SK-N-SH (cell line): Measurements from ENCODE around the gene WRNIP1. TPM values are rescaled to one million over a fixed set of nuclear protein-coding genes. Genes with fewer than 3 reads are reported as not detected.

Experiments used
- CTCF ChIA-PET: fragments of 300-600, 350-600 bp; formaldehyde crosslinking; extraction: SDS; loops from one replicate; lab custom pipeline; 2021; lab: Yijun Ruan, JAX
- POLR2A ChIA-PET: fragments of 350-600 bp; sonication (Branson Sonifier 250); formaldehyde crosslinking; extraction: SDS; loops from one replicate; lab custom pipeline; 2020; ENCODE audit warnings: antibody characterized with exemption, inconsistent platforms; lab: Yijun Ruan, JAX
- DNase-seq: peaks from one replicate; pipeline ENCODE4 v3.0.0; 2012
- H2AFZ ChIP-seq: fragments of 200-600 bp; sonication (generic); 2 replicates; pipeline ENCODE4 v1.8.1; 2016; ENCODE audit warnings: antibody characterized with exemption, mild to moderate bottlenecking, low read depth
- H3F3A ChIP-seq: fragments of 200-600 bp; sonication (generic); replicated peaks from 2 replicates; pipeline ENCODE3; 2016; ENCODE audit warnings: antibody characterized with exemption, mild to moderate bottlenecking; ENCODE audit not compliant: insufficient read depth
- H3K27ac ChIP-seq, 2 experiments: fragments of 200-500 bp in 1 of 2; fragments of 200-600 bp in 1 of 2; sonication (Bioruptor generic) in 1 of 2; sonication (generic), shearing (Covaris generic) in 1 of 2; 2 replicates each; pipeline versions ENCODE4 v1.5.1 to v1.6.1; 2014 to 2016; ENCODE audit warnings: low read depth in 2 of 2, inconsistent platforms in 1 of 2, low read length in 1 of 2, mild to moderate bottlenecking in 1 of 2, mixed read lengths in 1 of 2
- H3K27me3 ChIP-seq: fragments of 200-600 bp; sonication (generic), shearing (Covaris generic); 2 replicates; pipeline ENCODE4 v1.6.1; 2016; ENCODE audit warnings: mixed run types; ENCODE audit not compliant: insufficient read depth
- H3K36me3 ChIP-seq, 2 experiments: fragments of 200-500 bp in 1 of 2; fragments of 200-600 bp in 1 of 2; sonication (Bioruptor generic) in 1 of 2; sonication (generic) in 1 of 2; replicated peaks in 1 of 2; 2 replicates each; pipeline versions ENCODE3 to v1.5.1; 2014 to 2016; ENCODE audit warnings: low read length in 1 of 2, mild to moderate bottlenecking in 1 of 2; ENCODE audit not compliant: insufficient read depth in 2 of 2, control insufficient read depth in 1 of 2
- H3K4me1 ChIP-seq, 2 experiments: fragments of 200-500 bp in 1 of 2; fragments of 200-600 bp in 1 of 2; sonication (Bioruptor generic) in 1 of 2; sonication (generic), shearing (Covaris generic) in 1 of 2; 2 replicates each; pipeline versions ENCODE4 v1.5.1 to v1.6.1; 2014 to 2016; ENCODE audit warnings: low read depth in 1 of 2, low read length in 1 of 2, mixed run types in 1 of 2; ENCODE audit not compliant: insufficient read depth in 2 of 2, control insufficient read depth in 1 of 2
- H3K4me2 ChIP-seq: fragments of 200-600 bp; sonication (generic), shearing (Covaris generic); 2 replicates; pipeline ENCODE4 v1.6.1; 2017; ENCODE audit warnings: mixed run types
- H3K4me3 ChIP-seq, 2 experiments: fragments of 200-500 bp in 1 of 2; fragments of 200-600 bp in 1 of 2; sonication (Bioruptor generic) in 1 of 2; sonication (generic), shearing (Covaris generic) in 1 of 2; 2 replicates each; pipeline versions ENCODE4 v1.5.1 to v1.8.1; 2014 to 2016; ENCODE audit warnings: low read depth in 2 of 2, inconsistent platforms in 1 of 2, low read length in 1 of 2, mild to moderate bottlenecking in 1 of 2, mixed read lengths in 1 of 2, moderate library complexity in 1 of 2
- H3K79me2 ChIP-seq: fragments of 200-600 bp; sonication (generic); 2 replicates; pipeline ENCODE4 v1.8.1; 2017; ENCODE audit warnings: mild to moderate bottlenecking; ENCODE audit not compliant: insufficient read depth
- H3K9ac ChIP-seq: fragments of 200-600 bp; sonication (generic); 2 replicates; pipeline ENCODE4 v1.6.1; 2017; ENCODE audit warnings: mixed run types
- H3K9me2 ChIP-seq: fragments of 200-600 bp; sonication (generic); 2 replicates; pipeline ENCODE4 v1.6.1; 2017; ENCODE audit warnings: mixed run types
- H3K9me3 ChIP-seq: fragments of 200-600 bp; sonication (generic); 2 replicates; pipeline ENCODE4 v1.6.1; 2017; ENCODE audit warnings: mixed run types, mild to moderate bottlenecking, moderate library complexity
- H4K20me1 ChIP-seq: fragments of 200-600 bp; sonication (generic); 2 replicates; pipeline ENCODE4 v1.6.1; 2017; ENCODE audit warnings: mild to moderate bottlenecking, mixed run types; ENCODE audit not compliant: insufficient read depth
- ELF1 ChIP-seq: IDR thresholded peaks from 2 replicates; pipeline ENCODE4 v1.4.0; 2012
- EZH2phosphoT487 ChIP-seq: fragments of 200-600 bp; sonication (generic); IDR thresholded peaks from 2 replicates; pipeline ENCODE4 v1.6.1; 2017; ENCODE audit warnings: low read depth, mixed run types, mild to moderate bottlenecking, antibody characterized with exemption, moderate library complexity, borderline replicate concordance
- FOSL2 ChIP-seq: IDR thresholded peaks from 2 replicates; pipeline ENCODE4 v1.4.0; 2012; ENCODE audit warnings: low read depth, mild to moderate bottlenecking, moderate library complexity, borderline replicate concordance
- GABPA ChIP-seq: IDR thresholded peaks from 2 replicates; pipeline ENCODE4 v1.4.0; 2012; ENCODE audit warnings: low read depth, mild to moderate bottlenecking
- GATA2 ChIP-seq: sonication (generic); formaldehyde crosslinking; IDR thresholded peaks from 2 replicates; pipeline ENCODE4 v1.5.0; 2020; ENCODE audit warnings: mild to moderate bottlenecking, missing genetic modification reagents
- MEF2A ChIP-seq: IDR thresholded peaks from 2 replicates; pipeline ENCODE4 v1.4.0; 2012; ENCODE audit warnings: low read depth, borderline replicate concordance
- NFIC ChIP-seq: IDR thresholded peaks from 2 replicates; pipeline ENCODE4 v1.4.0; 2012; ENCODE audit warnings: borderline replicate concordance
- NRF1 ChIP-seq: IDR thresholded peaks from 2 replicates; pipeline ENCODE4 v1.6.1; 2012; ENCODE audit warnings: low read depth, mild to moderate bottlenecking, low read length
- POLR2AphosphoS5 ChIP-seq: IDR thresholded peaks from 2 replicates; pipeline ENCODE4 v1.6.1; 2012; ENCODE audit warnings: low read depth, low read length
- RAD21 ChIP-seq: IDR thresholded peaks from 2 replicates; pipeline ENCODE4 v1.6.1; 2012; ENCODE audit warnings: mild to moderate bottlenecking, low read length
- SIN3A ChIP-seq: IDR thresholded peaks from 2 replicates; pipeline ENCODE4 v1.6.1; 2012; ENCODE audit warnings: low read depth, mild to moderate bottlenecking, low read length, moderate library complexity, borderline replicate concordance
- SMC3 ChIP-seq: IDR thresholded peaks from 2 replicates; pipeline ENCODE4 v1.6.1; 2012; ENCODE audit warnings: low read depth, low read length, improper control_type of control experiment
- TEAD4 ChIP-seq: IDR thresholded peaks from 2 replicates; pipeline ENCODE4 v1.4.0; 2012; ENCODE audit warnings: mild to moderate bottlenecking, borderline replicate concordance; ENCODE audit not compliant: insufficient read depth
- WGBS: methylation state at CpG from one replicate; pipeline ENCODE4 v1.1.6; 2017; ENCODE audit warnings: low lambda C conversion rate; 5-methylcytosine and 5-hydroxymethylcytosine counted together
- polyA plus RNA-seq, 3 experiments: library from polyadenylated mRNA; depleted of rRNA; stranded (reverse); fragments of >200 nt; gene quantifications; 2 replicates each; pipeline ENCODE4 v1.2.3, GENCODE V29; 2012
- TF ChIP-seq, protein P1 (sequence below): fragments of 150-350 bp; IDR thresholded peaks from 2 replicates; pipeline ENCODE4 v1.6.1; 2016; ENCODE audit warnings: mild to moderate bottlenecking, low read depth, low read length
- TF ChIP-seq, protein P2 (sequence below): IDR thresholded peaks from 2 replicates; pipeline ENCODE4; 2012
- TF ChIP-seq, protein P3 (sequence below): IDR thresholded peaks from 2 replicates; pipeline ENCODE4 v1.4.0; 2012; ENCODE audit warnings: low read depth
- TF ChIP-seq, protein P4 (sequence below): fragments of 200-600 bp; sonication (generic); IDR thresholded peaks from 2 replicates; pipeline ENCODE4 v1.6.1; 2017; ENCODE audit warnings: antibody characterized with exemption, mild to moderate bottlenecking, moderate library complexity

WRNIP1 gene
- polyA plus RNA-seq, 1 of the 3 experiments (the other 2 are of a cell fraction): 47.5 TPM

DNA sequence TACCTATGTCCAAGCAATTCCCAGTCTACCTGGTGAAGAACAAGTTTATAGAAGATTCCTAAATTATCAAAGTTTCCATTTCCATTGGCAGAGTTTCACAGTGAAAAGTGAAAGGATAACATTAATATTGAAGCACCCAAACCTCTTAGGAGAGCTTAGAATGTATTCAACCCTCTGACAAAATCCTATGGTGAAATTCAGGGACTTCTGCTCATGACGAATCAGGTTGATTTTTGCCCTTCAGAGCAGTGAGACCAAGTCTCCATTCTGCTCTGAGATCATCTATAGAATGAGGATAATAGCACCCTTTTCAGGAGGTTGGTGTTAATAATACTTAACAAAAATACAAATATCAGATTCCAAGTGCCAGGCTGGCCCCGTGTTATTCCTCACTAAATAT is 60.9 kb downstream of the WRNIP1 start:
- H3K4me3 ChIP-seq: no peak overlapping the region
- H3K9me2 ChIP-seq: no peaks in the 10 kb centered on the region
- no peak overlapping the region for H3K4me2 ChIP-seq
- H3K36me3 ChIP-seq: no peaks in the 10 kb centered on the region
- no peaks in the 10 kb centered on the region for H3K9me3 ChIP-seq
- no peaks in the 10 kb centered on the region for H4K20me1 ChIP-seq
- no peaks in the 10 kb centered on the region; a peak in 1 of 4 replicates for H3K4me1 ChIP-seq
- no peak overlapping the region for H3K27ac ChIP-seq
- no peaks in the 10 kb centered on the region for H3K27me3 ChIP-seq
- 100% methylated on average over 2 of the region's 2 CpGs for WGBS
- DNase-seq: no peak
- TF ChIP-seq MEF2A: no peak
- no peak for TF ChIP-seq TEAD4
- no peak for TF ChIP-seq ELF1
- no peak for TF ChIP-seq POLR2AphosphoS5
- no peak for TF ChIP-seq GATA2 (CRISPR knock-in tag)
- TF ChIP-seq, protein P1, sequence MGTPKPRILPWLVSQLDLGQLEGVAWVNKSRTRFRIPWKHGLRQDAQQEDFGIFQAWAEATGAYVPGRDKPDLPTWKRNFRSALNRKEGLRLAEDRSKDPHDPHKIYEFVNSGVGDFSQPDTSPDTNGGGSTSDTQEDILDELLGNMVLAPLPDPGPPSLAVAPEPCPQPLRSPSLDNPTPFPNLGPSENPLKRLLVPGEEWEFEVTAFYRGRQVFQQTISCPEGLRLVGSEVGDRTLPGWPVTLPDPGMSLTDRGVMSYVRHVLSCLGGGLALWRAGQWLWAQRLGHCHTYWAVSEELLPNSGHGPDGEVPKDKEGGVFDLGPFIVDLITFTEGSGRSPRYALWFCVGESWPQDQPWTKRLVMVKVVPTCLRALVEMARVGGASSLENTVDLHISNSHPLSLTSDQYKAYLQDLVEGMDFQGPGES: no peak
- TF ChIP-seq, protein P2, sequence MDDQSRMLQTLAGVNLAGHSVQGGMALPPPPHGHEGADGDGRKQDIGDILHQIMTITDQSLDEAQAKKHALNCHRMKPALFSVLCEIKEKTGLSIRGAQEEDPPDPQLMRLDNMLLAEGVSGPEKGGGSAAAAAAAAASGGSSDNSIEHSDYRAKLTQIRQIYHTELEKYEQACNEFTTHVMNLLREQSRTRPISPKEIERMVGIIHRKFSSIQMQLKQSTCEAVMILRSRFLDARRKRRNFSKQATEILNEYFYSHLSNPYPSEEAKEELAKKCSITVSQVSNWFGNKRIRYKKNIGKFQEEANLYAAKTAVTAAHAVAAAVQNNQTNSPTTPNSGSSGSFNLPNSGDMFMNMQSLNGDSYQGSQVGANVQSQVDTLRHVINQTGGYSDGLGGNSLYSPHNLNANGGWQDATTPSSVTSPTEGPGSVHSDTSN: no peak
- TF ChIP-seq SMC3: no peak
- no peak for TF ChIP-seq FOSL2
- TF ChIP-seq NFIC: no peak
- no peak for TF ChIP-seq RAD21
- TF ChIP-seq, protein P3, sequence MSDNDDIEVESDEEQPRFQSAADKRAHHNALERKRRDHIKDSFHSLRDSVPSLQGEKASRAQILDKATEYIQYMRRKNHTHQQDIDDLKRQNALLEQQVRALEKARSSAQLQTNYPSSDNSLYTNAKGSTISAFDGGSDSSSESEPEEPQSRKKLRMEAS: no peak
- no peak for TF ChIP-seq EZH2phosphoT487
- no peak for TF ChIP-seq GABPA
- no peak for TF ChIP-seq SIN3A
- TF ChIP-seq, protein P4, sequence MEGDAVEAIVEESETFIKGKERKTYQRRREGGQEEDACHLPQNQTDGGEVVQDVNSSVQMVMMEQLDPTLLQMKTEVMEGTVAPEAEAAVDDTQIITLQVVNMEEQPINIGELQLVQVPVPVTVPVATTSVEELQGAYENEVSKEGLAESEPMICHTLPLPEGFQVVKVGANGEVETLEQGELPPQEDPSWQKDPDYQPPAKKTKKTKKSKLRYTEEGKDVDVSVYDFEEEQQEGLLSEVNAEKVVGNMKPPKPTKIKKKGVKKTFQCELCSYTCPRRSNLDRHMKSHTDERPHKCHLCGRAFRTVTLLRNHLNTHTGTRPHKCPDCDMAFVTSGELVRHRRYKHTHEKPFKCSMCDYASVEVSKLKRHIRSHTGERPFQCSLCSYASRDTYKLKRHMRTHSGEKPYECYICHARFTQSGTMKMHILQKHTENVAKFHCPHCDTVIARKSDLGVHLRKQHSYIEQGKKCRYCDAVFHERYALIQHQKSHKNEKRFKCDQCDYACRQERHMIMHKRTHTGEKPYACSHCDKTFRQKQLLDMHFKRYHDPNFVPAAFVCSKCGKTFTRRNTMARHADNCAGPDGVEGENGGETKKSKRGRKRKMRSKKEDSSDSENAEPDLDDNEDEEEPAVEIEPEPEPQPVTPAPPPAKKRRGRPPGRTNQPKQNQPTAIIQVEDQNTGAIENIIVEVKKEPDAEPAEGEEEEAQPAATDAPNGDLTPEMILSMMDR: no peak
- TF ChIP-seq NRF1: no peak
- TF ChIP-seq, all 33 proteins: peak for 0
- ChIA-PET CTCF (interaction anchor here (1.3 to 1.9 kb wide), 3 partner anchors 15 to 107 kb away, joined by 3 to 7 read pairs (median 5); partner anchors contain the start of gene SERPINB1), POLR2A (no interaction called here)
- Histone ChIP-seq H3K9ac (no peak overlapping the region), H3K79me2 (no peaks in the 10 kb centered on the region), H3F3A (no peaks in the 10 kb centered on the region), H2AFZ (no peak overlapping the region)
